ENCODE data around the gene S100A7.
"Not testable (repeated sequence)": the region's sequence is repeated elsewhere in the genome, so short reads cannot be mapped to it uniquely, and the experiment has no call there.

The S100A7 gene

DNA sequence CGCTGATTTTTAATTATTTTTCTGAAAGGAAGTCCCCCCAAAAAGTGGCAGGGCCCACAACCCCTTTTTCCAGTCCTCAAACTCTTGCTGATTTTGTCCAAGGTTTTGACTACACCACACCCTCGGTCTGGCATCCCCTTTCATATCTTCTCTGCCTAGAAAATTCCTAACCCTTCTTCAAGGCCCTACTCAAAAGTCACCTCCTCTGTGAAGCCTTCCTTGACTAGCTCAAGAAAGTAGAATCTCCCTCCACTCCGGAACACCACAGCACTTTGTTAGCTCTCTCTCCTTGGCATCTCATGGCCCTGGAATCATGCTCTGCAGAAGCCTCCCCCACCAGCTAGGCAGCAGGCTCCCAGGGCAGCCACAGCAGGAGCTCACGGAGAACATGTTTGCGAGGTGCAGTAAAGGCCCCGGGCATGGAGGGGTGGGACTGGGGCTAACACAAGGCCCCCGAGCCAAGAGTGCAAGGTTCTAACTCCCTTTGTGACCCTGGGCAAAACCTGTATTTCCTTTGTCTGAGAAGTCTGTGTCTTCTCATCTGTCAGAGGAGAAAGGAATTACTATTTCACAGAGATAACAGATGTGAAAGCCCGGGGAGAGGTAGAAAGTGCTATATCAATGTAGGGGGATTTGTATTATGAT, 17.7 kb upstream of the S100A7 start:
- in situ Hi-C loops (cut with HindIII; ENCODE audit: low sequenced_read_pairs): no loop called here

DNA sequence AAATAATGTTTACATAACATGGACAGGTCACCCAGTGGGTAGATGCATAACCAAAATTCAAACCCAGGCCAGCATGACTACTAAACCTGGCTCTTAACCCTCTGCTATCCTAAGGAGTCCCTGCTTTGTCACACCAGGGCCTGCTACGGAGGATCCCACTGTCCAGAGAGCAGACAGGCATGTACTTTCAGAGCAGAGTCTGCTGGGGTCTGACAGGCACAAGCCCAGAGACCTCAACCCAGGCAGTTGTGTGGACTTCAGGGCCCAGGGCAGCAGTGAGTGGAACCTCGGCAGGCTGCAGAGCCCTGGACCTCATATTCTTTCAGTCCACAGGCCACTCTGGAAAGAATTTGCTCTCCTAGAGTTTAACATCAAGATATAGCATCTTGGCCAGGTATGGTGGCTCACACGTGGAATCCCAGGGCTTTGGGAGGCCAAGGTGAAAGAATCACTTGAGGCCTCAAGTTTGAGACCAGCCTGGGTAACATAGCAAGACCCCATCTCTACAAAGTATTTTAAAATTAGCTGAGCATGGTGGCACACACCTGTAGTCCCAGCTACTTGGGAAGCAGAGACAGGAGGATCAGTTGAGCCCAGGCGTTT, 16.1 kb upstream of the S100A7 start:
- in situ Hi-C loops (cut with HindIII; ENCODE audit: low sequenced_read_pairs): no loop called here

DNA sequence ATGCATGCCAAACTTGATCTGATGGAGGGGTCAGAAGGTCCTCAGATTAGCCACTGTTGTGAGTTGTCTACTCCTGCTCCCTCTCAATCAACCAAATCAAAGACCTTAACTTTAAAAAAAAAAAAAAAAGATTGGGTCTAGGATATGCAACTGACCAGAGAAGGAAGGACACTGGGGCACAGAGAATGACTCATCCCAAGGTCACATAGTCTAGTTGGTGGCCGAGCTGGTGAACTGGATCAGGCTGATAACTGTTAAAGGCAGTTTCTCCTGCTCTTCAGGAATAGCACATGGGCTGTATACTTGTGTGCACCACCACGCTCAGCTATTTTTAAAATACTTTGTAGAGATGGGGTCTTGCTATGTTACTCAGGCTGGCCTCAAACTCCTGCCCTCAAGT, 14.8 kb upstream of the S100A7 start:
- in situ Hi-C loops (cut with HindIII; ENCODE audit: low sequenced_read_pairs): no loop called here

DNA sequence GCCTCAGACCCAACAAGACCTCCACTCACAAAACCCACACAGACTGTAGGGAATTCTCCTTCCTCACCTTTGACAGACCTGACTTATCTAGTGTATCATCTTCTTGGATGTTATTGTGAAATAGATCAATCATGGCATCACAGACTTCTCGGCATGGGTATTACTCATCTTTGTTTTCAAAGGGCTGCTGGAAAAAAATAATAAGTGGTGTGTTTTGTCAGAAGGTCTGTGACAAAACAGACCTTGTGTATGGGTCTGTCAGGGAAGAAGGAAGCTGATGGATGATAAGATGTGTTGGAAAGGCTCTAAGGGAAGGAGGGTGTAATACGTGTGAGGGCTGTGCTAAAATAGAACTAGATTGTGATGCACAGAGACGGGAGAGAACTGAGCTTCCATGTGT, 13.9 kb upstream of the S100A7 start:
- in situ Hi-C loops (cut with HindIII; ENCODE audit: low sequenced_read_pairs): no loop called here

DNA sequence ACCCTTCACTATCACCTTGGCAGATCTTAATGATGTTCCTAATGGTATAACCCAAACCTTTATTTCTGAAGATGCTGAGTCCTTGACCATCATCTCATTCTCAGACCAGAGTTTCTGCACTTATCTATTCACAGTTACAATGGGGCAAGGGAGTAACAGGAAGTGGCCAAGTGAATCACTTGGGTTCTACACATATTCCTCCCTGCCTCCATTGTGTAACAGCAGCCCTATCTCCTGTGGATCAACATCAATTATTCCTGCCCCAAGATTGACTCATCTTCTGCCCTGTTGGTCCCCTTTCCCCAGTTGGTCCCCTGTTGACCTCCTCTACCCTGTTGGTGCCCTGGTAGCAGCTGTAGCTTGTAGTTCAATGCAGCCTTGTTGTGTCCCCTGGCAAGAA, 10.3 kb upstream of the S100A7 start:
- in situ Hi-C loops (cut with HindIII; ENCODE audit: low sequenced_read_pairs): no loop called here

DNA sequence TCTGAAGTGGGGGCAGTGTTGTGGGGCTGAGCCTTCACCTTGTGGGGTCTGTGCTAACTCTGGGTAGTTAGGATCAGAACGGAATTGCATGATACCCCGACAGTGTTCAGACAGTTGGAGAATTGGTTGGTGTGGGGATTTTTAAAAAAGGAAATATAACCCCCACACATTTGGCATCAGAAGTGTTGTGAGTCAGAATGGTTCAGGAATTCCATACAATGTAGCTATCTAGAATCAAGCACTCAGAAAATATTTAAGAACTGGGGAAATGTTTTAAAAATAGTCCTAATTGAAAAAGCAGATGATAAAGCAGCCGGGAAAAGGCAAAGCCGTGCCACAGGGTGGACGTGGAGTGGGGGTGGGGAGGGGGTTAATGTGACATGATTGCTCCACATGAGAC, 6.5 kb upstream of the S100A7 start:
- in situ Hi-C loops (cut with HindIII; ENCODE audit: low sequenced_read_pairs): loop anchor here (5.0 kb wide), 1 partner anchor 115 kb away; no protein-coding TSS in a partner anchor

DNA sequence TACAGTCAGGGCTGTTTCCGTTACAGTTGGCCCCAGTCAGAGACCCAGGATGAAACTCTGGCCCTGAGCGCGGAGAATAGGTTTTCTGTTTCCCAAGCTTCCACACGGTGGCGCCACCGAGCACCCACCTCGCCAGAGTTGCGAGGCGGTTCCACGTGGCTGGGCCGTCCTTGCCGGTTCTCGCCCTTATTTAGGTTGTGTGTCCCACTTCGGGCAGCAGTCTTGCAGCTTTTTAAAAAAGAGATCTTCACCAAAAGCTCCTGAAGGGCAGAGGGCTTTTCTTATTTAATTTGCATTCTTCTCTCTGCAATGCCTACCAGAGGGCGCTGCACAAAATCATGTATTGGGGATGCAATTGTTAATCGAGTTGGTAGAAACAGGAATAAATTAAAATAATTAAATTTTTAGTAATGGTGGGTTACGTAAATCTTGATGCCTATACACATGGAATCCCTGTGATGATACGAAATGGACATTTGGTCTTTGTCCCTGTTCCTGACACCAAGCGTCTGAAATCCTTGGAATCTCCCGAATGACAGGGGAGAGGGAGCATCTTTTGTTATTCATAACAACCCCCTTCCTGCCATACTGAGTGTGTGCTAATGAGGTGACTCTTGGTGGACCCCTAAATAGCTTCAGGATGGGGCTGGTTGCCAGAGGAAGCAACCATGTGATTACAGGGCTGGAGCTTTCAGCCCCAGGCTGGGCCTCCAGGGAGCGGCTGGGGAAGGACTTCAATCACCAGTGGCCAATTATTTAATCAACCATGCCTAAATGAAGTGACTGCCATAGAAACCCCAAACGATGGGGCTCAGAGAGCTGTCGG, 5.6 kb upstream of the S100A7 start:
- in situ Hi-C loops (cut with HindIII; ENCODE audit: low sequenced_read_pairs): loop anchor here (5.0 kb wide), 1 partner anchor 114 kb away; no protein-coding TSS in a partner anchor

DNA sequence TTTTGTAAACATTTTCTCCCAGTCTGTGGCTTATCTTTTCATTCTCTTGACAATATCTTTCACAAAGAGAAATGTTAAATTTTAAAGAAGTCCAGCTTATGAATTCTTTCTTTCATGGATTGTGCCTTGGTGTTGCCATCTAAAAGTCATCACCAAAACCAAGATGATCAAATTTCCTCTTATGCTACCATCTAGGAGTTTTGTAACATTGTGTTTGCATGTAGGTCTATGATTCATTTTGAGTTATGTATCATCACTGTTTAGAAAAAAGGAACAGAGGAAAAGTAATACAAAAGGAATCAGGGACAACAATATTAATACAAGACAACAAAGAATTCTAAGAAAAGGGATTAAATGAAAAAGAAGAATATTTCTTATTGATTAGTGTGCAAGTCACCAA, 2.3 kb upstream of the S100A7 start:
- in situ Hi-C loops (cut with HindIII; ENCODE audit: low sequenced_read_pairs): not testable (repeated sequence)

DNA sequence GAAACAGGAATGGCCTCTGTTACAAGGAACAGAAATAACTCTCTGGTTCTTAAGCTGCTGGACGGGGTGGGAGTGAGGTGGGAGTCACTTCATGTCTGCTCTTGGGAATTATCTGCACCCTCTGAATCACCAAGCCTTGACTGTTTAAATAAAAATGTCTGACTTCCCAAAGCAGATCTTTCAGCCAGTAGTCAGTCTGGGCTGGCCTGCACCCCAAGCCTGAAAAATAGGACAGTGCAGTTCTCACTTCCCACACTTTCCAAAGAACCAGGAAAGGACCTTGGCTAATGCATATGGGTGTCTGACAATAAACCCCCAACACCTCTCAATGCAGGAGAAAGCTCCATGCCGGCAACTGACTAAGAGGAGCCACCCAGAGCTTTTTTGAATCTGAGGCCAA, 796 bp downstream of the S100A7 start:
- in situ Hi-C loops (cut with HindIII; ENCODE audit: low sequenced_read_pairs): no loop called here

DNA sequence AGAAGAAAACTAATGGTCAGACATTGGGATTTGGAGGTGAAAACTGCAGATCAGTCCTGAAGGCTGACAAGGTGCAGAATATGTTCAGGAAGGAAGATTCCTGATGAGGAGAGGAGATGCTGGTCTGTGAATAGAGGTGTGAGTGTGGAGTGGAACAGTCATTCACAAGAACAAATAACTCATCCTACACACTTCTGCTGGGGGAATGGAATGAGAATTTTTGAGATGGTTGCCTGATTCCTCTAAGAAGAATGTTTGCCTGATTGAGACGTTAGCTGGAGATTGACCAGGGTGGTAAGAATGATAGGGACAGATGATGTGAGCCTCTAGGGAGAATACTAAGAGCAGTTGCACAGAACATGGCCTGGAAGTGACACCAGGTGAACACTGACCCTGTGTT, 4.1 kb downstream of the S100A7 start:
- in situ Hi-C loops (cut with HindIII; ENCODE audit: low sequenced_read_pairs): no loop called here

DNA sequence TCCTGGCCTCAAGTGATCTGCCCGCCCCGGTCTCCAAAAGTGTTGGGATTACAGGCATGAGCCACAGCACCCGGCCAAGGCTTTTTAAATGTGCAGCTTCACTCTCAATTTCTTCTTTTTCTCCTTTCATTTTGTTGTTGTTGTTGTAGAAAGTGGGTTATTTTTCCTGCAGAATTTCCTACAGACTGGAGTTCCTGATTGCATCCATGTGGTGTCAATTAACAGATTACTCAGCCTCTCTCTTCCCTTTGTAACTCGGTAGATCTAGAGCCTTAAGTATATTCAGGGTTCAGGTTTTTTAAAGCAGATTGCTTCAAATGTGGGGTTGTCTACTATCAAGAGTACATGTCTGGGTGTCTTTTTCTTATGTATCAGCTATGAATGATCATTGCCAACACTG, 11.6 kb downstream of the S100A7 start:
- in situ Hi-C loops (cut with HindIII; ENCODE audit: low sequenced_read_pairs): not testable (repeated sequence)

DNA sequence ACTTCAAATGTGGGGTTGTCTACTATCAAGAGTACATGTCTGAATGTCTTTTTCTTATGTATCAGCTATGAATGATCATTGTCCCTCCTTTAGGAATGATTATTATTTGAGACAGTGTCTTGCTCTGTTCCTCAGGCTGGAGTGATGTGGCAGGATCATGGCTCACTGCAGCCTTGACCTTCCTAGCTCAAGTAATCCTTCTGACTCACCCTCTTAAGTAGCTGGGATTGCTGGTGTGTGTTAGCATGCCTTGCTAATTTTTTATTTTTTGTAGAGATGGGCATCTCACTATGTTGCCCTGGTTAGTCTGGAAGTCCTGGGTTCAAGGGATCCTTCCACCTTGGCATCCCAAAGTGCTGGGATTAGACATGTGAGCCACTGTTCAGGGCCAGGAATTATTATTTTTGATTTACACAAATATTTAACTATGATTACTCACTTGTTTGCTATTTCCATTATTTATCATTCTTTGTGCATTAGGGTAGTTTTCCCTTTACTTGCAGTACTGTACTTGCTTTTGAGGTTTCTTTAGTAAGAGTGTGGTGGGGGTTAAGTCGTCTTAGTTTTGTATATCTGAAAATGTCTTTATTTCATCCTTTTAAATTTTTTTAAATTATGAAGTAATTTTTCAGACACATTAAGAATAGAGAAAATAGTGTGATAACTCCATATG, 12.8 kb downstream of the S100A7 start:
- in situ Hi-C loops (cut with HindIII; ENCODE audit: low sequenced_read_pairs): no loop called here

DNA sequence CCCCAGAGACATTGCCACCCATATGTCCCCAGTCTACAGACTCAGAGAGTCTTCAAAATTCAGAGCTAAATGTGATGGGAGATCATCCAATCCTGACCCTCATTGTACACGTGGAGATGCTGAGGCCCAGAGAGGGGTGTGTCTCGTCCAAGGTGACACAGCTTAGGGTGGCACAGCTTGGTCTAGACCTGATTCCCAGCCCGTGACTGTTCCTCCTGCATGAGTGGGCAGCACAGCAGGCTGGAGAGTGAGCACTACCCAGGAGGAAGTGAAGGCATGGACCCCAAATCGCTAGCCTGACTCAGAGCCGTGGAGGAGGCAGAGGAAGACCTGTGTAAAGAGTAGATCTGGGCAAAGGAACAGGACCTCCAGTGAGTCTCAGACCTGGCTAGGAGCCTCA, 16.4 kb downstream of the S100A7 start:
- in situ Hi-C loops (cut with HindIII; ENCODE audit: low sequenced_read_pairs): no loop called here

DNA sequence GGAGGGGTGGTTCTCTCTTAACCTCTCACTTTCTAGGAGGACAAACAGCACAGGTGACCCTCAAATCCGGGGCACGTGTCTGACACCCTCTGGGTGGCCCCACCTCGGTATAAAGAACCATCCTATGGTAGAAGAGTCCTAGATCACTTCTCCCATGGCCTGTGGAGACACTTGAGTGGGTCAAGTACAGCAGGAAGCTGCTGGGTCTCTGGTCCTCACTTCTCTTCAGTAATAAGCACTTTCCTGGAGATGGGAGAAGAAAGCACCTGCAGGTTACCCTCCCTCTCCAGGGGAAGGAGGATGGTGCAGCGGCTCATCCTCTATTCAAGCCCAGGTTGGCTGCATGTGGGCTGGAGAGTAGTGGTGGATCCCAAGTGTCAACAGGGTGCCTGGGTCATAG, 17.0 kb downstream of the S100A7 start:
- in situ Hi-C loops (cut with HindIII; ENCODE audit: low sequenced_read_pairs): no loop called here

DNA sequence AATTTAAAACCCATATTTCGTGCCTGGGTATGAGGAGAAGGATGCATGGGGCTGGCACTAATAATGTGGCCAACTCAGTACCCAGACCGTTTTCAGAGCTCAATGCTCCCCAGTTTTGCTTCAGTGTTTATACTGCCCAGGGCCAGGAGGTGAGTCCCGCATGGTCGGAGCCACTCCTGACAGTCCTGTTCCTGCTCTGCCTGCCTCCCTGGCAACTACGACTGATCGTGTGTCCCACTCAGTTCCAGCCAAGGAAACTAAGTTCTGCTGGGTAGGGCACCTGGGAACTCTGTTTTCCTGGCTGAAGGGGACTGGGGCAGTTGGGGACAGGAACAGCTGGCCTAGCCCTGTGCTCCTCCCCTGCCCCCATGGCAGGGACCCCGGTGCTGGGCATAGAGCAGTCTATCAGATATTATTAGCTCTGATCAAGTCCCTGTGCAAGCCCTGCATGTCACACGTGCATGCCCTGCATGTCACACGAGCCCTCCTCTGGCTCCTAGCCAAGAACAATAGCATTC, 19.2 kb downstream of the S100A7 start:
- in situ Hi-C loops (cut with HindIII; ENCODE audit: low sequenced_read_pairs): no loop called here

DNA sequence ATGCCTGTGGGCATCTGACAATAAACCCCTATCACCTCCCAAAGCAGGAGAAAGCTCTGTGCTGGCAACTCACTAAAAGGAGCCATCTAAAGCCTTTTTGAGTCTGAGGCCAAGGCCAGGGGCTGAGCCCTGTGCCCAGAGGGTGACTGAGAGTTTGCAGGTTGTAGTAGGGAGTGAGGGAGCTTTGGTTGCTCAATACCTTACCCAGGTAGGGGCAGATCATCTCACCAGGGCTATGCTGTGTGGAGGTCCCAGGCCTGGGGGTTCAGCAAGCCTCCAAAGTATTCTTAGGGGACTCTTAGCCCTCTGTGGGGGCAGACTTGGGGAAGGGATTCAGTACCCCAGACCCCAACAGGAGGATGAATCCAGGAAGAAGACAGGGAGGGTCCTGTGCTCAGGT, 21.2 kb downstream of the S100A7 start:
- in situ Hi-C loops (cut with HindIII; ENCODE audit: low sequenced_read_pairs): no loop called here

DNA sequence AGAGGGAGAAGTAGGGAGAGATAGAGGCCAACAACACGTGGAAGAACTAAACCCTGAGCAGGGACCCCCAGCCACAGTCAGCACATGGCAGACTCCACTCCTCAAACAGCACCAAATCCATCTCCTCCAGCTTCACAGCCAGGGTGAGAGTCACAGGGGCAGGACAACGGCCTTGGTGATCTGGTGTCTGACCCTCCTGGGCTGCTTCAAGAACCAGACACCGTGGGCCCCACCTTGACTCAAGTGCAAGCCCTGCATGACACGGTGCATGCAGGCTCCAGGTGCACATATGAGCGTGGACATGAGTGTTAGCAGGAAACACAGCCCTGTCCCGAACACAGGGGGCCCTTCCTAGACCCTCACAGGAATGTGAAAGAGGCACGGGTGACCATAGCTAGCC, 21.9 kb downstream of the S100A7 start:
- in situ Hi-C loops (cut with HindIII; ENCODE audit: low sequenced_read_pairs): no loop called here

DNA sequence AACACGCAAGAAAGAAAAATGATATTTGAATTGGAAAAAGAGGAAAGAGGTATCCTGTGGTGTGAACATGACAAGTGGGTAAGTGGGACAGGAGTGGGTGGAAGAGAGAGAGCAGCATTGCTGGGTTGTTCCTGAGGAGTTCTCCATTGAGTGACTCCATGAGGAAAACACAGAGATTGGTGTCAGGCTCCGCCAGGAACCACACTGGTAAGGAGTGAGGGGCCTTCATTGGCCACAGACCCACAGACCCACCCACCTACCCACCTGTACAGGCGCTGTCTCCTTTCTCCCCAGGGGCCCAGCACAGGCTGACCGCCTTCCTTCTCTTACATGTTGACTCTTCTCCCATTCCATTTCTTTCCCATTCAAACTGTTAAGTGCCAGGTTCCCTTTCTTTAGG, 23.2 kb downstream of the S100A7 start:
- in situ Hi-C loops (cut with HindIII; ENCODE audit: low sequenced_read_pairs): no loop called here

DNA sequence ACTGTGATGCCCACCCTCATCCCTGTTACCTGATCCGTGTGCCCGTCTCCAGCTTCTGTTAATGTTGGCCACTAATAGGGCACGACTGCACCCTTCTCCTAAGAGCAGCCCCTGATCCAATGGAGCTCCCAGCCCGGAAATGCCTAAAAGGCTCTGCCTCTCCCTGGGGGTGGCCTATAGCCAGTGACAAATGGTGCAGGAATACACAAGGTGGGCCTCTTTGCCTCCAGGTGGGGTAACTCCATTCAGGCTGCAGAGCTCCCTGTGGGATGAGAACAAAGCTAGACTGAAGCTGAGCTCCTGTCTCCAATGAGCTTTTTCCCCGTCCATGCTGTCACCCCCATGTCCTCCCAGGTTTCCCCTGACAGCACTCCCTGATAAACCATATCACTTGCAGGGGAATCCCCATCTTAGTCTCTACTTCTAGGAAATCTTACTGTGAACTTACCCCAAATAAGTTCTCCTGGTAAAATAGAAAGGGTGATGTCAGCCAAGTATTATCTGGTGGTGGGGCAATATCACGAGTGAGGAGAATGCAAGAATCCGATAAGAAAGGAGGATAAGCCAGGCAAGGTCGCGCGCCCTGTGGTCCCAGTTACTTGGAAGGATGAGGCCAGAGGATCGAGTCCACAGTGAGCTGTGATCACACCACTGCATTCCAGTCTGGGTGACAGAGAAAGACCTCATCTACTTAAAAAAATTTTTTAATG, 25.6 kb downstream of the S100A7 start:
- in situ Hi-C loops (cut with HindIII; ENCODE audit: low sequenced_read_pairs): no loop called here

DNA sequence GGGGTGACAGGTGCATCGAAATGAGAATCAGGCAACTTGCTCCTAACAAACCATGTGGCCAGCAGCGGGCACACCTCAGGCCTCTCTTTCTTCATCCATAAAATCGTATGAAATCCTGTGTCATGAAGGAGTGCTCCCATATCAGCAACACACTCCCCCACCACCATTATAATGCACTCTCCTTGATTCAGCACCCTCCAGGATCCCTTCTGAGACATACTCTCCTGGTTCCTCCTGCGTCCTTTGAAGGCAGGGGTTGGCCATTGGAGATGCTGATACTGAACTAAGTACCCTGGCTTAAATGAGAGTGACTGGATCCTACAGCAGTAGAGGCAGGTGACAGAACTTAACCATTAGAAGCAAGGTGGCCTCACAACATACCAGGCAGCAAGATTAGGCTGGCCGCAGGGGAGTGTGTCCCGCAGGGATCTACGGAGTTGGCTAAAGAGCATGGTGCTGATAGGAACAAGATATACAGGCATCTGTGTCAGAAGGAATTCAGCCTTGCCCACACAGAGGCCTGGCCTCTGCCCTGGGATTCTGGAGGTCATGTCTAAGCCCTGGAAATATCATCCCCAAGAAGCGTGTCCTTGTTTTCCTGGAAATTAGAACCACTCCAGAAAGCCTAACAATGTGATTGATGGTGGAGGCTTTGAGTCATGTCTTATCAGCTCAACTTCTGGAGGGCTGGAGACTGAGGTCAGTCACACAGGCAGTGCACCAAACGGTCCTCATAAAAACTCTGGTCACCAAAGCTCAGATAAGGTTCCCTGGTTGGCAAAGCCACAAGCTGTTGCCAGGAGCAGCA, 27.4 kb downstream of the S100A7 start:
- in situ Hi-C loops (cut with HindIII; ENCODE audit: low sequenced_read_pairs): no loop called here
